MM.1S (cell line): ENCODE measurements around the gene TSHZ2.

Experiments used
- DNase-seq: peaks from one replicate; pipeline ENCODE4 v3.0.0-alpha.2; 2015
- H2AFZ ChIP-seq: fragments of 300-600 bp; sonication (generic); 2 replicates; pipeline ENCODE4 v1.6.0; 2016; ENCODE audit warnings: antibody characterized with exemption, low read length
- H3F3A ChIP-seq: fragments of 300-600 bp; sonication (generic); 2 replicates; pipeline ENCODE4 v1.6.1; 2016; ENCODE audit warnings: mild to moderate bottlenecking, antibody characterized with exemption, low read length, moderate library complexity, mixed read lengths; ENCODE audit not compliant: insufficient read depth
- H3K27ac ChIP-seq: fragments of 300-600 bp; sonication (generic); 2 replicates; pipeline ENCODE4 v1.5.1; 2016; ENCODE audit warnings: mild to moderate bottlenecking, low read length
- H3K27me3 ChIP-seq: fragments of 300-600 bp; sonication (generic); replicated peaks from 2 replicates; pipeline ENCODE4 v1.6.0; 2016; ENCODE audit warnings: low read length; ENCODE audit not compliant: insufficient read depth
- H3K36me3 ChIP-seq: fragments of 300-600 bp; sonication (generic); replicated peaks from 2 replicates; pipeline ENCODE4 v1.6.1; 2016; ENCODE audit warnings: mild to moderate bottlenecking, low read length, mixed read lengths; ENCODE audit not compliant: insufficient read depth
- H3K4me1 ChIP-seq: fragments of 300-600 bp; sonication (generic); 2 replicates; pipeline ENCODE4 v1.6.1; 2016; ENCODE audit warnings: low read length, mixed read lengths
- H3K4me2 ChIP-seq: fragments of 300-600 bp; sonication (generic); 2 replicates; pipeline ENCODE4 v1.6.0; 2016; ENCODE audit warnings: low read depth, low read length
- H3K4me3 ChIP-seq: fragments of 300-600 bp; sonication (generic); 2 replicates; pipeline ENCODE4 v1.5.1; 2016; ENCODE audit warnings: low read length, mixed read lengths
- H3K79me2 ChIP-seq: fragments of 300-600 bp; sonication (generic); 2 replicates; pipeline ENCODE4 v1.6.1; 2016; ENCODE audit warnings: mixed run types, low read length, mixed read lengths
- H3K9ac ChIP-seq: fragments of 300-600 bp; sonication (generic); 2 replicates; pipeline ENCODE4 v1.6.1; 2016; ENCODE audit warnings: low read length, mixed read lengths
- H3K9me2 ChIP-seq: fragments of 300-600 bp; sonication (generic); replicated peaks from 2 replicates; pipeline ENCODE4 v1.6.1; 2016; ENCODE audit warnings: mild to moderate bottlenecking, low read length, mixed read lengths; ENCODE audit not compliant: insufficient read depth
- H3K9me3 ChIP-seq: fragments of 300-600 bp; sonication (generic); replicated peaks from 2 replicates; pipeline ENCODE4 v1.6.1; 2016; ENCODE audit warnings: mild to moderate bottlenecking, low read length, mixed read lengths; ENCODE audit not compliant: insufficient read depth
- H4K20me1 ChIP-seq: fragments of 300-600 bp; sonication (generic); 2 replicates; pipeline ENCODE4 v1.6.1; 2016; ENCODE audit warnings: mild to moderate bottlenecking, low read length, moderate library complexity, mixed read lengths; ENCODE audit not compliant: insufficient read depth
- CTCF ChIP-seq: fragments of 300-600 bp; sonication (generic); IDR thresholded peaks from 2 replicates; pipeline ENCODE4 v1.5.1; 2016; ENCODE audit warnings: antibody characterized with exemption, low read length, mixed read lengths
- EZH2 ChIP-seq: fragments of 300-600 bp; sonication (generic); optimal IDR thresholded peaks from 2 replicates; pipeline ENCODE3; 2017; ENCODE audit warnings: low read depth, mild to moderate bottlenecking, antibody characterized with exemption, low read length, mixed read lengths
- EZH2phosphoT487 ChIP-seq: fragments of 300-600 bp; sonication (generic); IDR thresholded peaks from 2 replicates; pipeline ENCODE4 v1.6.1; 2018; ENCODE audit warnings: antibody characterized with exemption, low read length

TSHZ2 gene

GRCh38 chr20:53498341-53498740, 526.2 kb downstream of the TSHZ2 start:
- Histone ChIP-seq H3K36me3 (no peaks in the 10 kb centered on the region), H3F3A (no peaks in the 10 kb centered on the region), H4K20me1 (no peaks in the 10 kb centered on the region), H3K4me3 (no peak overlapping the region), H2AFZ (no peak overlapping the region), H3K4me2 (no peak overlapping the region), H3K9me2 (no peaks in the 10 kb centered on the region), H3K9me3 (no peaks in the 10 kb centered on the region), H3K27me3 (no peaks in the 10 kb centered on the region), H3K27ac (no peak overlapping the region), H3K4me1 (no peaks in the 10 kb centered on the region), H3K79me2 (no peaks in the 10 kb centered on the region), H3K9ac (no peak overlapping the region)
- no peak for DNase-seq
- no peak for TF ChIP-seq CTCF
- no peak for TF ChIP-seq EZH2phosphoT487
- no peak for TF ChIP-seq EZH2

GRCh38 chr20:53500651-53501050, 528.5 kb downstream of the TSHZ2 start:
- Histone ChIP-seq H3K4me1 (no peaks in the 10 kb centered on the region), H3K9ac (no peak overlapping the region), H3K9me2 (no peaks in the 10 kb centered on the region), H3F3A (no peaks in the 10 kb centered on the region), H3K36me3 (no peaks in the 10 kb centered on the region), H3K27me3 (no peaks in the 10 kb centered on the region), H4K20me1 (no peaks in the 10 kb centered on the region), H3K27ac (no peak overlapping the region), H3K79me2 (no peaks in the 10 kb centered on the region), H3K4me3 (no peak overlapping the region), H3K4me2 (no peak overlapping the region), H3K9me3 (no peaks in the 10 kb centered on the region), H2AFZ (no peak overlapping the region)
- DNase-seq: no peak
- TF ChIP-seq EZH2: no peak
- no peak for TF ChIP-seq EZH2phosphoT487
- TF ChIP-seq CTCF: no peak

DNA sequence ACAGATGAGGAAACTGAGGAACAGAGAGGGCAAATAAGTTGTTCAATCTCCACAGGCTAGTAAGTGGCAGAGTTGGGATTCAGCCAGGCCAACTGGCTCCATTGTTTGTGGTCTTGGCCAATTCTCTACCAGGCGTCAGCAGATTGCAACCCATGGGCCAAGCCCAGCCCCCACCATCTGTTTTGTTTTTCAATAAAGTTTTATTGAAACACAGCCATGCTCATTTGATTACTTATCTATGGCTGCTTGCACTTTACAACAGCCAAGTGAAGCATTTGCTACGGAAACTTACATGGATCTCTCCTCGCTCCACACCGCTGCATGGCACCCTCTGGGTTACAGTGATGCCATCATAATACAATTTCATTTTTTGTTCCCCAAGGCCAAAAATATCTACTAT, 530.7 kb downstream of the TSHZ2 start:
- Histone ChIP-seq H4K20me1 (no peaks in the 10 kb centered on the region), H3K9me2 (no peaks in the 10 kb centered on the region), H3K27ac (no peak overlapping the region), H2AFZ (no peak overlapping the region), H3K4me3 (no peak overlapping the region), H3K4me1 (no peaks in the 10 kb centered on the region), H3K9ac (no peak overlapping the region), H3K36me3 (no peaks in the 10 kb centered on the region), H3K4me2 (no peak overlapping the region), H3F3A (no peaks in the 10 kb centered on the region), H3K27me3 (no peaks in the 10 kb centered on the region), H3K79me2 (no peaks in the 10 kb centered on the region), H3K9me3 (no peaks in the 10 kb centered on the region)
- no peak for DNase-seq
- no peak for TF ChIP-seq EZH2phosphoT487
- no peak for TF ChIP-seq EZH2
- TF ChIP-seq CTCF: no peak
